ENCODE results near the gene CDC45.

DNA sequence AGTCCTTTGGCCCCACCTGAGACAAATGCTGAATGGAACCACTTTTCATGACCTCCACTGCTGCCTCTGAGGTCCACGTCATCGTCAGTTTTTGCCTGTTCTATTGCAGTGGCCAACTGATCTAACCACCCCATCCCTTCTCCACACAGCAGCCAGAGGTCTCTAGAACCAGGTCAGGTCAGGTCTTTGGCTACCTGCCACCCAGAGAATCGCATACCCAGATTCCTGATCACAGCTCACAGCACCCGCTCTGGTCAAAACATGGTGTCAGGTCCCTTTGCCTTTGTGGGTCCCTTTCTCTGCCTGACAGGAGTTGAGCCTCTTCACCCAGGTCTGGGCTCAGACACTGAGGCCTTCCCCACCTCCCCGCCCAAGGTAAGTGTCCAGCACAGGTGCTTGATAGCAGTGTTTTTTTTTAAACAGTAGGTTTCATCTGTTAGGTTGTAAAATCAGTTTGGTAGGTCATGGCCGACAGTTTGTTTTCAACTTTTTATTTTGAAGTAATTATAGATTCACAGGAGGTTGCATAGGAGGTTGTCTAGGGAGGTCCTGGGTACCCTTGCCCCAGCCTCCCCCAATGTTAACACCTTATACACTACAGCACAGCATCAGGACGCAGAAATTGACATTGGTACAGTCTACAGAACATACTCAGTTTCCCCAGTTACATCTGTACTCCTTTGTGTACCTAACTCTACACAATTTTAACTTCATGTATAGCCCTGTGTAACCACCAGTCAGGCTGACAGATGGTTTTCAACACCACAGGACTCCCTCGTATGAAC lies 39.1 kb upstream of the CDC45 start:
- TF ChIP-seq, protein P1, sequence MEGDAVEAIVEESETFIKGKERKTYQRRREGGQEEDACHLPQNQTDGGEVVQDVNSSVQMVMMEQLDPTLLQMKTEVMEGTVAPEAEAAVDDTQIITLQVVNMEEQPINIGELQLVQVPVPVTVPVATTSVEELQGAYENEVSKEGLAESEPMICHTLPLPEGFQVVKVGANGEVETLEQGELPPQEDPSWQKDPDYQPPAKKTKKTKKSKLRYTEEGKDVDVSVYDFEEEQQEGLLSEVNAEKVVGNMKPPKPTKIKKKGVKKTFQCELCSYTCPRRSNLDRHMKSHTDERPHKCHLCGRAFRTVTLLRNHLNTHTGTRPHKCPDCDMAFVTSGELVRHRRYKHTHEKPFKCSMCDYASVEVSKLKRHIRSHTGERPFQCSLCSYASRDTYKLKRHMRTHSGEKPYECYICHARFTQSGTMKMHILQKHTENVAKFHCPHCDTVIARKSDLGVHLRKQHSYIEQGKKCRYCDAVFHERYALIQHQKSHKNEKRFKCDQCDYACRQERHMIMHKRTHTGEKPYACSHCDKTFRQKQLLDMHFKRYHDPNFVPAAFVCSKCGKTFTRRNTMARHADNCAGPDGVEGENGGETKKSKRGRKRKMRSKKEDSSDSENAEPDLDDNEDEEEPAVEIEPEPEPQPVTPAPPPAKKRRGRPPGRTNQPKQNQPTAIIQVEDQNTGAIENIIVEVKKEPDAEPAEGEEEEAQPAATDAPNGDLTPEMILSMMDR (conservative IDR thresholded peaks at IDR 0.05; ENCODE audit: low read length) = no peak
- TF ChIP-seq EZH2phosphoT487 (IDR thresholded peaks at IDR 0.05; ENCODE audit: borderline replicate concordance, low read depth, low read length) = no peak
